ENCODE measurements around the gene RAB25.
A peak's percentile ranks its signal among the peaks of the same experiment; 100 is the strongest.

RAB25 gene

DNA sequence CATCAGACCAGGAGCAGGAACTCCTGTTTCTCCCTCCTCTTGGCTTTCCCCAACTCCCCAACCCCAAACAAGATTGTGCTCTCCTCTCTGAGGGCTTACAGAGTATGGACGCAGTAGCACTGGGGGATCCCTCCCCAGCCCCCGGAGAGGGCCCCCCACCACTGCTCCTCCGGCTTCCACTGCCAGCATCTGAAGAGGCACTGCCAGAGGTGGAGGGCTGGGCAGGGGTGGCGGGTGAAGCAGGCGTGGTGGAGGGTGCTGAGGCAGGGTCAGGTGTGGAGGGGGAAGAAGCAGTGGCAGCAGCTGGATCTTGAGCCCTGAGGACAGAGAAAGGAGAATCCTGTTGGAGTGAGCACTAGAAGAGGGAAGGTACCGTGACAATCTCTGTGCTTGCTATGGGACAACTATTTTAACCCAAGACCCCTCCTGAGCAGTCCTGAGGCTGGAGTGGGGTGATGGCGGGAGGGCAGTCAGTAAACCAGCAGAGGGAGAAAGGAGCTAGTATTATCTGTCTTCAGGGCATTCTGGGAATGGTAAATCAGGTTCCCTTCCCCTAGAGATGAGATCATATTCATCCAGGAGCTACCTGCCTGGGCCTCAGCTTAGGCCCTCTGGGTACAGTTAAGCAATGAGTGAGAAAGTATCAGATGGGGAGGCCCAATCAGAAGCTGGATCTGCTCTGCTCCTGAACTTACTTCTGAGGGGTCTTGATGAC lies 9.8 kb upstream of the RAB25 start:
- Histone ChIP-seq H3K4me3 (no peak overlapping the region), H3K36me3 (ENCODE audit: insufficient read depth, low read length) (peaks cover 26% of the 10 kb centered on the region; the same call in 1 of the 2 replicates), H3K27ac (no peak overlapping the region), H3K9ac (ENCODE audit: insufficient read length) (no peak overlapping the region), H3K9me3 (ENCODE audit: low read depth, low read length) (no peaks in the 10 kb centered on the region)
- DNase-seq (ENCODE audit: low read depth, low spot score): no peak
- TF ChIP-seq EZH2 (IDR thresholded peaks at IDR 0.05) (no peak), POLR2AphosphoS5 (IDR thresholded peaks at IDR 0.05; ENCODE audit: borderline replicate concordance, low read depth, low read length) (no peak), FOXP2 (optimal IDR thresholded peaks at IDR 0.05; ENCODE audit: control extremely low read depth, extremely low read length, insufficient read depth) (no peak)

DNA sequence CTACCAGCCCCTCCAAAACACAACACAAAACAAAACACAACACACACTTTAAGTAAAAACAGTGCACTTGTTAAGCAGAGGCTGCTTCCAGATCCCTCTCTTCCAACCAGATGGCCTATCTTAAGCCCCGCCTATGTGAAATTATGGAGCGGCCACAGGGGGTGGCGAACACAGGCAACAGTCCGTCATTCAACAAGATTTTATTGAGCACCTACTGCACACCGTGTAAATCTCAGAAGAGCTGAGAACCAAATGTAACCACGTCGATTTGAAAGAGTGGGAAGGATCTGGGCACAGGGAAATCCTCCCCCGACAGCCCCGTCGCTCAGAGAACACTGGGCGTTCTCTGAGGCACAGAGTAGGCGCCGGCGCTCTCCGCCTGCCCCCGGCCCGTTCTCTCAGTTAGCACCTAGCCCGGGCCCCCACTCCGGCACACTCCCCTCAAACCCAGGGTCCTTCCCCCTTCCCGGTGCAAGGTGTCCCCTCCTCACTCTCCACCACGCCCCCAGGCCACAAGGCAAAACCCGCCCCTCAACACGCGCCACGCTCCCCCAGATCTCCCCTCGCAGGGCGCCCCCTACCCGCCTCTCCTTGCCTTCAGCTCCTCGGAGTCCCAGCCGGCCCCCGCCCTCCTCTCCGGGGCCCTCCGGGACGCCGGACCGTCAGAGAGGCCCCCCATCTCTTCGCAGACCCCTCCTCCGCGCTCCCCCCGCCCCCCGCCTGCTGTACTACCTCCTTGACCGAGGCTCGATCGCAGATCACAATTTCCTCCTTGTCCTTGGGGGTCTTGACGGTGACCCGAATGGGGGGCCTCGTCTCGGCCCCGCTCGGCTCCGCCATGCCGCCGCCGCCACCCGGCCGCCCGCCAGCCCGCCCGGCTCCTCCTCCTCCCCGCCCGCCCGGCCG lies 7.8 kb upstream of the RAB25 start:
- no peak for TF ChIP-seq FOXP2 (optimal IDR thresholded peaks at IDR 0.05; ENCODE audit: control extremely low read depth, extremely low read length, insufficient read depth)
- TF ChIP-seq EZH2 (IDR thresholded peaks at IDR 0.05): no peak
- no peak for TF ChIP-seq POLR2AphosphoS5 (IDR thresholded peaks at IDR 0.05; ENCODE audit: borderline replicate concordance, low read depth, low read length)
- H3K36me3 ChIP-seq (ENCODE audit: insufficient read depth, low read length): peaks cover 23% of the 10 kb centered on the region; the same call in 1 of the 2 replicates
- no peak for DNase-seq (ENCODE audit: low read depth, low spot score)
- H3K9ac ChIP-seq (ENCODE audit: insufficient read length): peak overlapping the region; percentile 80
- H3K9me3 ChIP-seq (ENCODE audit: low read depth, low read length): no peaks in the 10 kb centered on the region
- H3K4me3 ChIP-seq: peak overlapping the region; percentile 97
- H3K27ac ChIP-seq: peak overlapping the region; percentile 56; the same call in 1 of the 2 replicates

DNA sequence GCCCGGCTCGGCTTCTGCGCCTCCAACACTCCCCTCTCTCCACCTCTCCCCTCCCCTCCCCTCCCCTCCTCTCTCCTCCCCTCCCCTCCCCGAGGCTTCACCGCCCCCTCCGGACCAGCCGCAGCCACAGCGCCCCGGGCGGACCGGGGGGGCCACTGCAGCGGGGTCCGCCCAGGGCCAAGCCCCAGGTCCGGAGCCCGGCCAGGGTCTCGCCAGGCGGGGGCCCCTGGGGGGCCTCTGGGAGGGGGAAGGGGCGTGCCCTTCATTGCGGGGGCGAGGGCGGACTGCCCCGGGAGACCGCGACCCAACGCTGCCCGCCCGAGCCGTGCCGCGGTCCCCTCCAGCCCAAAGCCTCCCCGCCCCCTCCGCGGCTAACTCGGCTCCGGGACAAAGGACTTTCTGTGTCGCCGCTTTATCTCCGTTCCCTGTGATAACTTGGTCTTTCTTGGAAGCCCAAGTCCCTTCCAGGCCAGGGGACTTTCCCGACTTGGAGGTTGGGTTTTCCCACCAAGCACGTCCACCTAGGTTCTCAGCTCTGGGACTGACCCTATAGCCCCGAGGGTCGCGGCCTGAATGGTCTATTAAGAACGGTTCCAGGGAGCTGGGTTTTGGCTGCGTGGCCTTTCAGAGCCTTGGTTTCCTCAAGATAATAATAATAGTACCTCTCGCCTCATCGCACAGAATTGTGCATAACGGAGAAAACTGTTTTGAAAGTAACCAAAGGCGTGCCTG lies 7.0 kb upstream of the RAB25 start, which contains the start of gene UBQLN4:
TSS of gene UBQLN4 (minus strand) at position 31 of the 732 bp plus-strand sequence. CDS start 97 bp downstream, outside the sequence.
- no peak for DNase-seq (ENCODE audit: low read depth, low spot score)
- H3K36me3 ChIP-seq (ENCODE audit: insufficient read depth, low read length): peaks cover 15% of the 10 kb centered on the region; the same call in 1 of the 2 replicates
- no peak for TF ChIP-seq FOXP2 (optimal IDR thresholded peaks at IDR 0.05; ENCODE audit: control extremely low read depth, extremely low read length, insufficient read depth)
- no peak for TF ChIP-seq EZH2 (IDR thresholded peaks at IDR 0.05)
- TF ChIP-seq POLR2AphosphoS5 (IDR thresholded peaks at IDR 0.05; ENCODE audit: borderline replicate concordance, low read depth, low read length): no peak
- H3K27ac ChIP-seq: peak within 1 kb of the TSS; percentile 99
- H3K9me3 ChIP-seq (ENCODE audit: low read depth, low read length): no peaks in the 10 kb centered on the region
- peak within 1 kb of the TSS; percentile 96 for H3K9ac ChIP-seq (ENCODE audit: insufficient read length)
- peak within 1 kb of the TSS; percentile 97 for H3K4me3 ChIP-seq

DNA sequence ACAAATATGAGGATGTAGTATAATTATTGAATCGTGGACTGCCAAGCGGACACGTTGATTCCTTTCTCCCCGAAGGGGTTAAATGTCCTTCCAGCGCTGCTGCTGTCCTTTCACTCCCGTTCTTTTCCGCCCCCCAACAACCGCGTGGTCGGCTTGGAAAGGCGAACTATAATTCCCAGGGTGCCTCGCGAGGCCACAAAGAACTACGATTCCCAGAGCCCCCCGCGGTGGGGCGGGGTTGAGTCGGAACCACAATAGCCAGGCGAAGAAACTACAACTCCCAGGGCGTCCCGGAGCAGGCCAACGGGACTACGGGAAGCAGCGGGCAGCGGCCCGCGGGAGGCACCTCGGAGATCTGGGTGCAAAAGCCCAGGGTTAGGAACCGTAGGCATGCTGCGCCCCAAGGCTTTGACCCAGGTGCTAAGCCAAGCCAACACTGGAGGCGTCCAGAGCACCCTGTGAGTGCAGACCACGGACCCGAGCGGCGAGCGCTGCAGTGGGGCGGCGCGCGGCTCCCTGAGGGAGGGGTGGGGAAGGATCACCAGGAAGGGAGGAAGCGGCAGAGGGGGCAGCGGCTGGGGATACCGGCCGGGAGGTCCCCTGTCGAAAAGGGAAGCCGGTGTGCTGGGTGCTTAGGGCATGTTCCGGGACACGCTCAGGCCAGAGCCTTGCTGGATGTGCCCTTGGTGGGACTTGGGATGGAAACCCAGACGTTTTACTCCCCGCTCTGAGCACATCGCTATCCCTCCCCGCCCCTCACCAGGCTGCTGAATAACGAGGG lies 6.3 kb upstream of the RAB25 start, which contains the start of gene LAMTOR2:
TSS of gene LAMTOR2 (plus strand) at position 283 of the 781 bp plus-strand sequence. CDS start at position 391, 108 bp downstream.
- Histone ChIP-seq H3K27ac (peak within 1 kb of the TSS; percentile 99), H3K4me3 (peak within 1 kb of the TSS; percentile 97), H3K36me3 (ENCODE audit: insufficient read depth, low read length) (peaks cover 9% of the 10 kb centered on the region; the same call in 1 of the 2 replicates), H3K9ac (ENCODE audit: insufficient read length) (peak within 1 kb of the TSS; percentile 96), H3K9me3 (ENCODE audit: low read depth, low read length) (no peaks in the 10 kb centered on the region)
- peak; percentile 75 for DNase-seq (ENCODE audit: low read depth, low spot score)
- TF ChIP-seq POLR2AphosphoS5 (IDR thresholded peaks at IDR 0.05; ENCODE audit: borderline replicate concordance, low read depth, low read length) (peak; percentile 86), FOXP2 (optimal IDR thresholded peaks at IDR 0.05; ENCODE audit: control extremely low read depth, extremely low read length, insufficient read depth) (peak; percentile 69), EZH2 (IDR thresholded peaks at IDR 0.05) (no peak)

DNA sequence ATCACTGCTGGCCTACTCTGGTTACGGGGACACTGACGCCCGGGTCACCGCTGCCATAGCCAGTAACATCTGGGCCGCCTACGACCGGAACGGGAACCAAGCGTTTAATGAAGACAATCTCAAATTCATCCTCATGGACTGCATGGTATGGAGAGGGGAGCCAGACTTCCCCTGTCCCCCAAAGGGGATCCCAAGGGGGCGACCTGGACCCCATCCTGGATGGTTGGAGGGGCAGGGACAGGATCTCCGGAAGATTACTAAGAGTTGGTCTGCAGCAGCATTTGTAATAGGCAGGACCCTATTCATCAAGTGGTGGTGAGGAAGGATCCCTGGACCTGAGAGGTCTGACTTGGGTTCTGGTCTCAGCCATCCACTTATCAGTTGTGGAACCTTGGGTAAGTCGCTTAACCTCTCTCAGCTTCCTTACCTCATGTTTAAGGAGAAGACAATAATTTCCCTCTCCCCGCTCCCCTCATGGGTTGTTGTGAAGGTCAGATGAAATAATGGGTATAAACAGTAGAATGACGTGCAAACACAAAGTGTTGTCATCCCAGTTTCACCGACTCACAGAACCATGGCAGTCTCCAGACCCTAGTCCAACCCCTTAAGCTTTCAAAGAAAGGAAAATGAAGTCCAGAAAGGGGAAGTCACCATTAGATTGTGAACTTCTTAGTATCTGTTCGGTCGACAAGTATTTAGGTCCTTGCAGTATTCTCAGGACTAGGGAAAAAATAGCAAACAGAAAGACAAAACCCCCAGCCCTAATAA lies 5.5 kb upstream of the RAB25 start:
- Histone ChIP-seq H3K27ac (no peak overlapping the region), H3K9ac (ENCODE audit: insufficient read length) (peak overlapping the region; percentile 83), H3K9me3 (ENCODE audit: low read depth, low read length) (no peaks in the 10 kb centered on the region), H3K4me3 (peak overlapping the region; percentile 97), H3K36me3 (ENCODE audit: insufficient read depth, low read length) (peaks cover 3% of the 10 kb centered on the region; the same call in 1 of the 2 replicates)
- TF ChIP-seq EZH2 (IDR thresholded peaks at IDR 0.05) (no peak), POLR2AphosphoS5 (IDR thresholded peaks at IDR 0.05; ENCODE audit: borderline replicate concordance, low read depth, low read length) (no peak), FOXP2 (optimal IDR thresholded peaks at IDR 0.05; ENCODE audit: control extremely low read depth, extremely low read length, insufficient read depth) (no peak)
- DNase-seq (ENCODE audit: low read depth, low spot score): no peak

DNA sequence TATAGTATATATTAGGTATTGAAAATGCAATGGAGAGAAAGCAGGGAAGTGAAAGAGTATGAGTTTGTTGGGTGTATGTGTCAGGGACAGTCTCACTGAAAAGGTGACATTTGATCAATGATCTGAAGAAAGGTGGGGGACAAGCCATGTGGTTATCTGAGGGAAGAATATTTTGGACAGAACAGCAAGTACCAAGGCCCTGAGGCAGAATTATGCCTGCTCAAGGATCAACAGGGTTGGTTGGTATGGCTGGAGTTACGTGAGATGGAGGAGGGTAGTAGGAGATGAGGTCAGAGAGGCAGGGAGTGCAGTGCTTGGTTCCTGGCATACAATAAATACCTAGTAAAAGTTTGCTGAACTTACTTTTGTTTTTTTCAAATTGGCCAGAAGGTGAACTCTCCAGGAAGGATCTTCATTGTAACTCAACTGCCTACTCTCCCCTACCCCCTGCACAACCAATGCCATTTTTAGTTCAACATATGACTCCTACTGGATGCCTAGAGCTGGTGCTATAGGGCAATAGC lies 4.6 kb upstream of the RAB25 start:
- H3K9ac ChIP-seq (ENCODE audit: insufficient read length): no peak overlapping the region
- peaks cover 1% of the 10 kb centered on the region; the same call in 1 of the 2 replicates for H3K36me3 ChIP-seq (ENCODE audit: insufficient read depth, low read length)
- DNase-seq (ENCODE audit: low read depth, low spot score): no peak
- H3K9me3 ChIP-seq (ENCODE audit: low read depth, low read length): no peaks in the 10 kb centered on the region
- H3K4me3 ChIP-seq: no peak overlapping the region
- no peak overlapping the region for H3K27ac ChIP-seq
- TF ChIP-seq FOXP2 (optimal IDR thresholded peaks at IDR 0.05; ENCODE audit: control extremely low read depth, extremely low read length, insufficient read depth) (no peak), POLR2AphosphoS5 (IDR thresholded peaks at IDR 0.05; ENCODE audit: borderline replicate concordance, low read depth, low read length) (no peak), EZH2 (IDR thresholded peaks at IDR 0.05) (no peak)
